Effector memory CD4-positive, alpha-beta T cell (primary cell): ENCODE measurements around the gene TBC1D5.

Source experiments
- DNase-seq, 3 donors: peaks; one replicate each; pipeline ENCODE4 v3.0.0-alpha.2; 2020
- H3K27ac ChIP-seq: 2 replicates; pipeline ENCODE4 v1.7.0; 2013; ENCODE audit warnings: mild to moderate bottlenecking, low read length, moderate library complexity; ENCODE audit not compliant: insufficient read depth, poor library complexity, severe bottlenecking
- H3K27me3 ChIP-seq: replicated peaks from 2 replicates; pipeline ENCODE4 v1.7.0; 2013; ENCODE audit warnings: mild to moderate bottlenecking, low read length; ENCODE audit not compliant: insufficient read depth, control insufficient read depth, poor library complexity, severe bottlenecking
- H3K36me3 ChIP-seq: 2 replicates; pipeline ENCODE4 v1.7.0; 2013; ENCODE audit warnings: mild to moderate bottlenecking, low read length, moderate library complexity; ENCODE audit not compliant: control insufficient read depth, insufficient read depth
- H3K4me1 ChIP-seq: 2 replicates; pipeline ENCODE4 v1.7.0; 2013; ENCODE audit warnings: low read length, mild to moderate bottlenecking; ENCODE audit not compliant: control insufficient read depth, insufficient read depth, poor library complexity, severe bottlenecking
- H3K4me3 ChIP-seq: 2 replicates; pipeline ENCODE4 v1.7.0; 2013; ENCODE audit warnings: low read length, low read depth, mild to moderate bottlenecking; ENCODE audit not compliant: insufficient read depth, poor library complexity, severe bottlenecking
- H3K9me3 ChIP-seq: 2 replicates; pipeline ENCODE4 v1.7.0; 2013; ENCODE audit warnings: mild to moderate bottlenecking, low read length, moderate library complexity; ENCODE audit not compliant: control insufficient read depth

Gene TBC1D5

GRCh38 chr3:17298038-17298437, 444.4 kb downstream of the TBC1D5 start:
- H3K27ac ChIP-seq, result no peak overlapping the region
- no peaks in the 10 kb centered on the region for H3K36me3 ChIP-seq
- DNase-seq, result no peak
- H3K4me1 ChIP-seq, result no peaks in the 10 kb centered on the region
- no peaks in the 10 kb centered on the region for H3K9me3 ChIP-seq
- no peaks in the 10 kb centered on the region for H3K27me3 ChIP-seq
- H3K4me3 ChIP-seq, result no peak overlapping the region

- DNase-seq, result no peak
- H3K9me3 ChIP-seq, result no peaks in the 10 kb centered on the region
- no peaks in the 10 kb centered on the region for H3K27me3 ChIP-seq
- no peak overlapping the region for H3K4me3 ChIP-seq
- no peaks in the 10 kb centered on the region for H3K36me3 ChIP-seq
- no peaks in the 10 kb centered on the region for H3K4me1 ChIP-seq
- no peak overlapping the region for H3K27ac ChIP-seq
Measured at GRCh38 chr3:17292556-17292955, 449.9 kb downstream of the TBC1D5 start.

- Histone ChIP-seq H3K4me3 (no peak overlapping the region), H3K27ac (no peak overlapping the region), H3K27me3 (no peaks in the 10 kb centered on the region), H3K4me1 (no peaks in the 10 kb centered on the region), H3K9me3 (no peaks in the 10 kb centered on the region), H3K36me3 (no peaks in the 10 kb centered on the region)
- DNase-seq, result no peak
Measured at GRCh38 chr3:17290894-17291293, 451.5 kb downstream of the TBC1D5 start.

GRCh38 chr3:17288839-17289399, 453.5 kb downstream of the TBC1D5 start:
- DNase-seq, result no peak

GRCh38 chr3:17287006-17287689, 455.3 kb downstream of the TBC1D5 start:
- no peaks in the 10 kb centered on the region for H3K4me1 ChIP-seq
- no peaks in the 10 kb centered on the region for H3K36me3 ChIP-seq
- H3K4me3 ChIP-seq, result no peak overlapping the region
- no peak for DNase-seq
- no peaks in the 10 kb centered on the region for H3K27me3 ChIP-seq
- no peaks in the 10 kb centered on the region for H3K9me3 ChIP-seq
- no peak overlapping the region for H3K27ac ChIP-seq

More at GRCh38 chr3:17288839-17289399, 453.5 kb downstream of the TBC1D5 start:
- no peak overlapping the region for H3K27ac ChIP-seq
- no peaks in the 10 kb centered on the region for H3K36me3 ChIP-seq
- no peak overlapping the region for H3K4me3 ChIP-seq
- H3K27me3 ChIP-seq, result no peaks in the 10 kb centered on the region
- no peaks in the 10 kb centered on the region for H3K9me3 ChIP-seq
- no peaks in the 10 kb centered on the region for H3K4me1 ChIP-seq

- Histone ChIP-seq H3K9me3 (no peaks in the 10 kb centered on the region), H3K27me3 (no peaks in the 10 kb centered on the region), H3K4me1 (no peaks in the 10 kb centered on the region), H3K4me3 (no peak overlapping the region), H3K36me3 (no peaks in the 10 kb centered on the region), H3K27ac (no peak overlapping the region)
- DNase-seq, result no peak
Measured at GRCh38 chr3:17278006-17278405, 464.4 kb downstream of the TBC1D5 start.

- Histone ChIP-seq H3K27me3 (no peaks in the 10 kb centered on the region), H3K27ac (no peak overlapping the region), H3K36me3 (no peaks in the 10 kb centered on the region), H3K9me3 (no peaks in the 10 kb centered on the region), H3K4me3 (no peak overlapping the region), H3K4me1 (no peaks in the 10 kb centered on the region)
- no peak for DNase-seq
Measured at GRCh38 chr3:17266846-17267245, 475.6 kb downstream of the TBC1D5 start.

GRCh38 chr3:17261627-17262369, 480.6 kb downstream of the TBC1D5 start:
- H3K36me3 ChIP-seq, result no peaks in the 10 kb centered on the region
- no peak for DNase-seq

GRCh38 chr3:17260257-17260656, 482.2 kb downstream of the TBC1D5 start:
- no peaks in the 10 kb centered on the region for H3K27me3 ChIP-seq
- H3K36me3 ChIP-seq, result no peaks in the 10 kb centered on the region
- H3K4me3 ChIP-seq, result no peak overlapping the region
- no peaks in the 10 kb centered on the region for H3K9me3 ChIP-seq
- no peak overlapping the region for H3K27ac ChIP-seq
- no peak for DNase-seq
- H3K4me1 ChIP-seq, result no peaks in the 10 kb centered on the region

More at GRCh38 chr3:17261627-17262369, 480.6 kb downstream of the TBC1D5 start:
- Histone ChIP-seq H3K4me3 (no peak overlapping the region), H3K4me1 (no peaks in the 10 kb centered on the region), H3K27me3 (no peaks in the 10 kb centered on the region), H3K9me3 (no peaks in the 10 kb centered on the region), H3K27ac (no peak overlapping the region)

GRCh38 chr3:17259685-17260084, 482.7 kb downstream of the TBC1D5 start:
- Histone ChIP-seq H3K9me3 (no peaks in the 10 kb centered on the region), H3K4me1 (no peaks in the 10 kb centered on the region), H3K4me3 (no peak overlapping the region), H3K27me3 (no peaks in the 10 kb centered on the region), H3K27ac (no peak overlapping the region), H3K36me3 (no peaks in the 10 kb centered on the region)
- DNase-seq, result no peak
